ENCODE data around the gene NAGLU. TPM values are rescaled to one million over a fixed set of nuclear protein-coding genes. Genes with fewer than 3 reads are reported as not detected.

Gene NAGLU
- polyA plus RNA-seq, 2 of the 4 experiments (the other 2 are of a cell fraction) = 17.8 to 34.5 TPM

DNA sequence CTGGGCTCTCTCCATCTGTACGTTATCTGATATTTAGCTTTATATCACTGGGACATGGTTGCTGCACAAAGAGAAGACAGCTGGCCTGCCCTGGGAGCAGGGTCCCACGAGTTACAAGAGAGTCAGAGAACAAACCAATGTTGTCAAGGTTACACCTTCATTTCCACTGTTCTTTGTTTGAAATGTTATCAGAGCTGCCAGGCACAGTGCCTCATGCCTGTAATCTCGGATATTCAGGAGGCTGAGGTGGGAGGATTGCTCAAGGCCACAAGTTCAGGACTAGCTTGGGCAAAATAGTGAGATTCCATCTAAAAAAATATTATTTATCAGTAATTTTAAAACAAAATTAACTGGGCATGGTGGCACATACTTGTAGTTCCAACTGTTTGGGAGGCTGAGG, 42.7 kb upstream of the NAGLU start:
- Histone ChIP-seq H3K27ac (no peak overlapping the region), H3K9me3 (no peaks in the 10 kb centered on the region), H3K4me1 (no peaks in the 10 kb centered on the region), H3K4me2 (no peak overlapping the region), H3K4me3 (no peak overlapping the region)
- FAIRE-seq (no peak), ATAC-seq (no peak), DNase-seq (ENCODE audit: low read depth in 1 of 2, low spot score in 1 of 2) (no peak)
- ChIA-PET POLR2A (no interaction called here), CTCF (interaction anchor here (0.7 to 2.9 kb wide), 7 partner anchors 14 to 73 kb away, joined by 3 to 18 read pairs (median 3); no protein-coding TSS in a partner anchor)
- TF ChIP-seq RFX5 (IDR thresholded peaks at IDR 0.05) = no peak
- TF ChIP-seq MAZ (IDR thresholded peaks at IDR 0.05; ENCODE audit: borderline replicate concordance, low read depth, low read length) = no peak
- no peak for TF ChIP-seq MAFK (IDR thresholded peaks at IDR 0.05; ENCODE audit: partially characterized antibody)
- TF ChIP-seq NPAS2 (CRISPR knock-in tag; IDR thresholded peaks at IDR 0.05; ENCODE audit: borderline replicate concordance) = no peak
- TF ChIP-seq, protein P1, sequence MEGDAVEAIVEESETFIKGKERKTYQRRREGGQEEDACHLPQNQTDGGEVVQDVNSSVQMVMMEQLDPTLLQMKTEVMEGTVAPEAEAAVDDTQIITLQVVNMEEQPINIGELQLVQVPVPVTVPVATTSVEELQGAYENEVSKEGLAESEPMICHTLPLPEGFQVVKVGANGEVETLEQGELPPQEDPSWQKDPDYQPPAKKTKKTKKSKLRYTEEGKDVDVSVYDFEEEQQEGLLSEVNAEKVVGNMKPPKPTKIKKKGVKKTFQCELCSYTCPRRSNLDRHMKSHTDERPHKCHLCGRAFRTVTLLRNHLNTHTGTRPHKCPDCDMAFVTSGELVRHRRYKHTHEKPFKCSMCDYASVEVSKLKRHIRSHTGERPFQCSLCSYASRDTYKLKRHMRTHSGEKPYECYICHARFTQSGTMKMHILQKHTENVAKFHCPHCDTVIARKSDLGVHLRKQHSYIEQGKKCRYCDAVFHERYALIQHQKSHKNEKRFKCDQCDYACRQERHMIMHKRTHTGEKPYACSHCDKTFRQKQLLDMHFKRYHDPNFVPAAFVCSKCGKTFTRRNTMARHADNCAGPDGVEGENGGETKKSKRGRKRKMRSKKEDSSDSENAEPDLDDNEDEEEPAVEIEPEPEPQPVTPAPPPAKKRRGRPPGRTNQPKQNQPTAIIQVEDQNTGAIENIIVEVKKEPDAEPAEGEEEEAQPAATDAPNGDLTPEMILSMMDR (IDR thresholded peaks at IDR 0.05) = no peak
- no peak for TF ChIP-seq HDAC2 (IDR thresholded peaks at IDR 0.05)
- no peak for TF ChIP-seq FOXS1 (CRISPR knock-in tag; IDR thresholded peaks at IDR 0.05)
- no peak for TF ChIP-seq JUNB (IDR thresholded peaks at IDR 0.05)
- no peak for TF ChIP-seq BHLHE40 (IDR thresholded peaks at IDR 0.05; ENCODE audit: low read depth, low read length)
- no peak for TF ChIP-seq HOXA7 (CRISPR knock-in tag; IDR thresholded peaks at IDR 0.05)
- TF ChIP-seq, protein P2, sequence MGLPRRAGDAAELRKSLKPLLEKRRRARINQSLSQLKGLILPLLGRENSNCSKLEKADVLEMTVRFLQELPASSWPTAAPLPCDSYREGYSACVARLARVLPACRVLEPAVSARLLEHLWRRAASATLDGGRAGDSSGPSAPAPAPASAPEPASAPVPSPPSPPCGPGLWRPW (IDR thresholded peaks at IDR 0.05) = no peak
- no peak for TF ChIP-seq HOXB5 (CRISPR knock-in tag; IDR thresholded peaks at IDR 0.05)
- TF ChIP-seq, protein P3, sequence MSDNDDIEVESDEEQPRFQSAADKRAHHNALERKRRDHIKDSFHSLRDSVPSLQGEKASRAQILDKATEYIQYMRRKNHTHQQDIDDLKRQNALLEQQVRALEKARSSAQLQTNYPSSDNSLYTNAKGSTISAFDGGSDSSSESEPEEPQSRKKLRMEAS (IDR thresholded peaks at IDR 0.05) = no peak
- no peak for TF ChIP-seq CBX2 (IDR thresholded peaks at IDR 0.05; ENCODE audit: borderline replicate concordance, low read depth)
- no peak for TF ChIP-seq SREBF2 (IDR thresholded peaks at IDR 0.05)
- no peak for TF ChIP-seq TFCP2L1 (CRISPR knock-in tag; IDR thresholded peaks at IDR 0.05)
- 82% methylated on average over 3 of the region's 3 CpGs for WGBS (ENCODE audit: missing lambda C conversion rate)

DNA sequence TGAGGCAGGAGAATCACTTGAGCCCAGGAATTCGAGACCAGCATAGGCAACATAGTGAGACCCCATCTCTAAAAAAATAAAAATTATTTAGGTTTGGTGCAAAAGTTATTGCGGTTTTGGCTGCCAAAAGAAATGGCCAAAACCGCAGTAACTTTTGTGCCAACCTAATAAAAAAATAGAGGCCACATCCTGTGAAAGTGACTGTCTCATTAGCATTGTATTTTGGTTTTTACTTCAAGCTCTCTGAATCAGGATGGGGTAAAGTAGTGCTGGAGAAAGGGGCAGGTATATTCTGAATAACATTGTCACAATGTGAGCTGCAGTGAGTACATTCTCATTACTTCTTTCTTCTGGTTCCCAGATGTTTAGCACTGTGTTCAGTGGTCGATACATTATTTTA, 41.4 kb upstream of the NAGLU start:
- DNase-seq (ENCODE audit: low read depth in 1 of 2, low spot score in 1 of 2) (no peak), FAIRE-seq (no peak), ATAC-seq (no peak)
- WGBS (ENCODE audit: missing lambda C conversion rate) = 66% methylated on average over 4 of the region's 4 CpGs
- TF ChIP-seq RFX5 (IDR thresholded peaks at IDR 0.05) (no peak), CBX2 (IDR thresholded peaks at IDR 0.05; ENCODE audit: borderline replicate concordance, low read depth) (no peak), RCOR1 (IDR thresholded peaks at IDR 0.05; ENCODE audit: low read depth, low read length) (no peak)
- POLR2A ChIA-PET = no interaction called here
- no peak overlapping the region for H3K4me3 ChIP-seq
- no peaks in the 10 kb centered on the region for H3K9me3 ChIP-seq
- CTCF ChIA-PET = interaction anchor here (0.6 to 2.9 kb wide), 13 partner anchors 8 to 506 kb away, joined by 3 to 18 read pairs (median 4); partner anchors contain the start of gene NAGLU
- H3K27ac ChIP-seq = no peak overlapping the region
- no peak overlapping the region for H3K4me2 ChIP-seq
- H3K4me1 ChIP-seq = no peaks in the 10 kb centered on the region

DNA sequence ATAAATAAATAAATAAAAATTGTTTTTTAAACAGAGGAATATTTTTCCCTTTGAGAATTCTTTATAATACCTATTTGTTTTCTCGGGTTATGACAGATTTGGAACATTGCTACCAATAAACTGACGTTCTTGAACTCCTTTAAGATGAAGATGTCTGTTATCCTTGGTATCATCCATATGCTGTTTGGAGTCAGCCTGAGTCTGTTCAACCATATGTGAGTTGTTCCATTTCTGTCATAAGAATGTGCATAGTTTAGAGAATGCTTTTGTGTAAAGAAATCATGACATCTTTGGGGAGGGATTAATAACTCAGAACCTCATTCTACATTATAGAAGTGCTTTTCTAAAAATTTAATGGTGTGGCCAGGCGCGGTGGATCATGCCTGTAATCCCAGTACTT, 37.2 kb upstream of the NAGLU start:
- Histone ChIP-seq H3K4me3 (no peak overlapping the region), H3K4me1 (no peaks in the 10 kb centered on the region), H3K9me3 (no peaks in the 10 kb centered on the region), H3K27ac (no peak overlapping the region), H3K4me2 (no peak overlapping the region)
- TF ChIP-seq HDAC2 (IDR thresholded peaks at IDR 0.05) (no peak), ZNF302 (CRISPR knock-in tag; IDR thresholded peaks at IDR 0.05) (no peak)
- no peak for ATAC-seq
- CTCF ChIA-PET = no interaction called here
- WGBS (ENCODE audit: missing lambda C conversion rate) = 91% methylated on average over 4 of the region's 4 CpGs
- POLR2A ChIA-PET = no interaction called here
- peak; percentile 46 for FAIRE-seq
- DNase-seq (ENCODE audit: low read depth in 1 of 2, low spot score in 1 of 2) = no peak

DNA sequence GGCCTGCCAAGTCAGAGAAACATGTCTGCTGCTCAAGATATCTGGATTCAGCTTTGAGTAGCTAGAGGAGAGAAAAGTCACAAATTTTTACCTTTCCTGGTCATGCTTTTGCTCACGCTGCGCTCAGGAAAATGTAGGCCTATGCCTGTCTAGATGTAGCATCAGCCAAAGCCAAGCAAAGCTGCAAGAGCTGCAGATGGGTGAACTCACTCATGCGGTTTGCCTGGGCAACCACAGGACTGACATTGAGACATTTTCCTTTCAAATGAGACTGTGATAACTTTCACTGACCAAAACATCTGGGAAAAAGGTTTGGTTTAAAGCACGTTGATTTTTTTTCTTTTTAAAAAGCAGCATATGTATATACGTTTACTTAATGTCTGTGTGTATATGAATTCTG, 34.0 kb upstream of the NAGLU start:
- H3K27ac ChIP-seq = no peak overlapping the region
- DNase-seq (ENCODE audit: low read depth in 1 of 2, low spot score in 1 of 2) (no peak), FAIRE-seq (no peak), ATAC-seq (no peak)
- no peaks in the 10 kb centered on the region for H3K4me1 ChIP-seq
- H3K4me3 ChIP-seq = no peak overlapping the region
- ChIA-PET CTCF (interaction anchor here (0.7 to 2.2 kb wide), 2 partner anchors 11 to 16 kb away, joined by 4 to 10 read pairs; no protein-coding TSS in a partner anchor), POLR2A (no interaction called here)
- TF ChIP-seq KDM1A (IDR thresholded peaks at IDR 0.05; ENCODE audit: low read depth) = no peak
- no peak for TF ChIP-seq FOSL2 (IDR thresholded peaks at IDR 0.05)
- TF ChIP-seq FOSL2 (CRISPR knock-in tag; IDR thresholded peaks at IDR 0.05) = no peak
- no peak for TF ChIP-seq ZFP36 (IDR thresholded peaks at IDR 0.05; ENCODE audit: borderline replicate concordance, partially characterized antibody)
- no peaks in the 10 kb centered on the region for H3K9me3 ChIP-seq
- no peak overlapping the region for H3K4me2 ChIP-seq
- WGBS (ENCODE audit: missing lambda C conversion rate) = 86% methylated on average over 5 of the region's 5 CpGs

All from A549 (cell line).